B cell (primary cell): ENCODE data around the gene TMEM233.
"Not testable (repeated sequence)": the region's sequence is repeated elsewhere in the genome, so short reads cannot be mapped to it uniquely, and the experiment has no call there.

Experiments used
- CTCF ChIP-seq: fragments of 200-600 bp; IDR thresholded peaks from one replicate; pipeline ENCODE4 v1.8.0; 2022; ENCODE audit warnings: antibody characterized with exemption, mild to moderate bottlenecking
- EZH2 ChIP-seq: IDR thresholded peaks from 2 replicates; pipeline ENCODE4 v1.6.1; 2012; ENCODE audit warnings: borderline replicate concordance, low read depth, mild to moderate bottlenecking, moderate library complexity, low read length; ENCODE audit not compliant: insufficient read depth, poor library complexity, severe bottlenecking

- not testable (repeated sequence) for TF ChIP-seq CTCF, EZH2
Measured at GRCh38 chr12:119658166-119658565, 64.6 kb downstream of the TMEM233 start.
